ENCODE results near the gene TRPV6.

TRPV6 gene

GRCh38 chr7:142835487-142835886 lies 50.1 kb downstream of the TRPV6 start:
- no peaks in the 10 kb centered on the region for H4K20me1 ChIP-seq (ENCODE audit: insufficient read depth)
- H3K27ac ChIP-seq = no peak overlapping the region
- TF ChIP-seq CTCF (conservative IDR thresholded peaks at IDR 0.05; ENCODE audit: low read depth, low read length) = no peak
- H3K4me2 ChIP-seq = no peak overlapping the region
- H3K4me3 ChIP-seq (IDR thresholded peaks at IDR 0.05; ENCODE audit: insufficient read depth, low read depth, low read length) = no peak overlapping the region
- H3K79me2 ChIP-seq (ENCODE audit: insufficient read depth, low read depth) = no peaks in the 10 kb centered on the region
- H3K9ac ChIP-seq = no peak overlapping the region
- H3K36me3 ChIP-seq (ENCODE audit: insufficient read depth) = no peaks in the 10 kb centered on the region
- no peaks in the 10 kb centered on the region for H3K4me1 ChIP-seq (ENCODE audit: low read depth, poor library complexity, severe bottlenecking)
- H3K27me3 ChIP-seq (ENCODE audit: insufficient read depth, low read depth) = no peaks in the 10 kb centered on the region
- no peak overlapping the region for H2AFZ ChIP-seq (ENCODE audit: low read depth)

- no peaks in the 10 kb centered on the region for H4K20me1 ChIP-seq (ENCODE audit: insufficient read depth)
- no peak overlapping the region for H3K27ac ChIP-seq
- no peaks in the 10 kb centered on the region for H3K36me3 ChIP-seq (ENCODE audit: insufficient read depth)
- H3K9ac ChIP-seq = no peak overlapping the region
- H3K4me2 ChIP-seq = no peak overlapping the region
- TF ChIP-seq CTCF (conservative IDR thresholded peaks at IDR 0.05; ENCODE audit: low read depth, low read length) = no peak
- H3K4me3 ChIP-seq (IDR thresholded peaks at IDR 0.05; ENCODE audit: insufficient read depth, low read depth, low read length) = no peak overlapping the region
- H2AFZ ChIP-seq (ENCODE audit: low read depth) = no peak overlapping the region
- H3K27me3 ChIP-seq (ENCODE audit: insufficient read depth, low read depth) = no peaks in the 10 kb centered on the region
- H3K4me1 ChIP-seq (ENCODE audit: low read depth, poor library complexity, severe bottlenecking) = no peaks in the 10 kb centered on the region
- H3K79me2 ChIP-seq (ENCODE audit: insufficient read depth, low read depth) = no peaks in the 10 kb centered on the region
Observed at GRCh38 chr7:142833174-142834048, 52.1 kb downstream of the TRPV6 start.

GRCh38 chr7:142832417-142832816 lies 53.1 kb downstream of the TRPV6 start:
- Histone ChIP-seq H3K4me2 (no peak overlapping the region), H3K79me2 (ENCODE audit: insufficient read depth, low read depth) (no peaks in the 10 kb centered on the region), H4K20me1 (ENCODE audit: insufficient read depth) (no peaks in the 10 kb centered on the region), H3K36me3 (ENCODE audit: insufficient read depth) (no peaks in the 10 kb centered on the region), H3K9ac (no peak overlapping the region), H2AFZ (ENCODE audit: low read depth) (no peak overlapping the region), H3K27ac (no peak overlapping the region), H3K27me3 (ENCODE audit: insufficient read depth, low read depth) (no peaks in the 10 kb centered on the region), H3K4me3 (IDR thresholded peaks at IDR 0.05; ENCODE audit: insufficient read depth, low read depth, low read length) (no peak overlapping the region), H3K4me1 (ENCODE audit: low read depth, poor library complexity, severe bottlenecking) (no peaks in the 10 kb centered on the region)
- TF ChIP-seq CTCF (conservative IDR thresholded peaks at IDR 0.05; ENCODE audit: low read depth, low read length) = no peak

- no peaks in the 10 kb centered on the region for H3K36me3 ChIP-seq (ENCODE audit: insufficient read depth)
- TF ChIP-seq CTCF (conservative IDR thresholded peaks at IDR 0.05; ENCODE audit: low read depth, low read length) = no peak
- no peak overlapping the region for H2AFZ ChIP-seq (ENCODE audit: low read depth)
- H3K27me3 ChIP-seq (ENCODE audit: insufficient read depth, low read depth) = no peaks in the 10 kb centered on the region
- H3K4me1 ChIP-seq (ENCODE audit: low read depth, poor library complexity, severe bottlenecking) = no peaks in the 10 kb centered on the region
- H3K4me2 ChIP-seq = no peak overlapping the region
- H3K79me2 ChIP-seq (ENCODE audit: insufficient read depth, low read depth) = no peaks in the 10 kb centered on the region
- H4K20me1 ChIP-seq (ENCODE audit: insufficient read depth) = no peaks in the 10 kb centered on the region
- H3K9ac ChIP-seq = no peak overlapping the region
- H3K4me3 ChIP-seq (IDR thresholded peaks at IDR 0.05; ENCODE audit: insufficient read depth, low read depth, low read length) = no peak overlapping the region
- no peak overlapping the region for H3K27ac ChIP-seq
Observed at GRCh38 chr7:142827951-142828500, 57.5 kb downstream of the TRPV6 start.

Measured in KMS-11 (cell line).